ENCODE measurements around the gene RFX8. TPM values are rescaled to one million over a fixed set of nuclear protein-coding genes. Genes with fewer than 3 reads are reported as not detected.

RFX8 gene
- total and polyA plus RNA-seq, 2 of the 13 experiments (the other 11 are each of a cell fraction or from before 2014, with no cell fraction given) = not detected

DNA sequence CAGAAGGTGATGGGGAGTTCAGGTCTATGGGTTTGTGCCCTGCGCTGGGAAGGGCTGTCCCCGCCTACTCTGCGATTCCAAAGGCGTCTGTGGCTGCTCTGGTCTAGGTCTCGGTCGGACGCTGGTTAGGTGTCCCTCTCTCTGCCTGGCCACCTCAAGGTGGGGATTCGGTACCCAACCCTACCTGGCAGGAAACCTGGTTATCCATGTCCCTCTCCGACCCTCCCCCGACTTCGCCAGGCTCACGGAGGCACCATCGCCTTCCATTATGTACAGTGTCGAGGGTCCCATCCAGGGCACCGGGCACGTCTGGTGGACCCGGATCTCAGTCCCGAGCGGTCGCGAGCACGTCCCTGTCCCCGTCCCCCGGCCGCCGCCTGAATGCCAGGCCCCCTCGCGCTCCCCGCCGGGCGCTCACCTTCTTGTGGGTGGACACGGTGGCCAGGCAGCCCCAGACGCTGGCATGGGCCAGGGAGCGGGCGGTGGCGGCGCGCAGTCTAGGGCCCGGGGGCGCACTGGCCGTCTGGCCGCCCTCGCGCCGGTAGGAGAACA lies 88.2 kb downstream of the RFX8 start (continued):
- TF ChIP-seq RELA (CRISPR knock-in tag; IDR thresholded peaks at IDR 0.05) = no peak
- TF ChIP-seq, protein P1, sequence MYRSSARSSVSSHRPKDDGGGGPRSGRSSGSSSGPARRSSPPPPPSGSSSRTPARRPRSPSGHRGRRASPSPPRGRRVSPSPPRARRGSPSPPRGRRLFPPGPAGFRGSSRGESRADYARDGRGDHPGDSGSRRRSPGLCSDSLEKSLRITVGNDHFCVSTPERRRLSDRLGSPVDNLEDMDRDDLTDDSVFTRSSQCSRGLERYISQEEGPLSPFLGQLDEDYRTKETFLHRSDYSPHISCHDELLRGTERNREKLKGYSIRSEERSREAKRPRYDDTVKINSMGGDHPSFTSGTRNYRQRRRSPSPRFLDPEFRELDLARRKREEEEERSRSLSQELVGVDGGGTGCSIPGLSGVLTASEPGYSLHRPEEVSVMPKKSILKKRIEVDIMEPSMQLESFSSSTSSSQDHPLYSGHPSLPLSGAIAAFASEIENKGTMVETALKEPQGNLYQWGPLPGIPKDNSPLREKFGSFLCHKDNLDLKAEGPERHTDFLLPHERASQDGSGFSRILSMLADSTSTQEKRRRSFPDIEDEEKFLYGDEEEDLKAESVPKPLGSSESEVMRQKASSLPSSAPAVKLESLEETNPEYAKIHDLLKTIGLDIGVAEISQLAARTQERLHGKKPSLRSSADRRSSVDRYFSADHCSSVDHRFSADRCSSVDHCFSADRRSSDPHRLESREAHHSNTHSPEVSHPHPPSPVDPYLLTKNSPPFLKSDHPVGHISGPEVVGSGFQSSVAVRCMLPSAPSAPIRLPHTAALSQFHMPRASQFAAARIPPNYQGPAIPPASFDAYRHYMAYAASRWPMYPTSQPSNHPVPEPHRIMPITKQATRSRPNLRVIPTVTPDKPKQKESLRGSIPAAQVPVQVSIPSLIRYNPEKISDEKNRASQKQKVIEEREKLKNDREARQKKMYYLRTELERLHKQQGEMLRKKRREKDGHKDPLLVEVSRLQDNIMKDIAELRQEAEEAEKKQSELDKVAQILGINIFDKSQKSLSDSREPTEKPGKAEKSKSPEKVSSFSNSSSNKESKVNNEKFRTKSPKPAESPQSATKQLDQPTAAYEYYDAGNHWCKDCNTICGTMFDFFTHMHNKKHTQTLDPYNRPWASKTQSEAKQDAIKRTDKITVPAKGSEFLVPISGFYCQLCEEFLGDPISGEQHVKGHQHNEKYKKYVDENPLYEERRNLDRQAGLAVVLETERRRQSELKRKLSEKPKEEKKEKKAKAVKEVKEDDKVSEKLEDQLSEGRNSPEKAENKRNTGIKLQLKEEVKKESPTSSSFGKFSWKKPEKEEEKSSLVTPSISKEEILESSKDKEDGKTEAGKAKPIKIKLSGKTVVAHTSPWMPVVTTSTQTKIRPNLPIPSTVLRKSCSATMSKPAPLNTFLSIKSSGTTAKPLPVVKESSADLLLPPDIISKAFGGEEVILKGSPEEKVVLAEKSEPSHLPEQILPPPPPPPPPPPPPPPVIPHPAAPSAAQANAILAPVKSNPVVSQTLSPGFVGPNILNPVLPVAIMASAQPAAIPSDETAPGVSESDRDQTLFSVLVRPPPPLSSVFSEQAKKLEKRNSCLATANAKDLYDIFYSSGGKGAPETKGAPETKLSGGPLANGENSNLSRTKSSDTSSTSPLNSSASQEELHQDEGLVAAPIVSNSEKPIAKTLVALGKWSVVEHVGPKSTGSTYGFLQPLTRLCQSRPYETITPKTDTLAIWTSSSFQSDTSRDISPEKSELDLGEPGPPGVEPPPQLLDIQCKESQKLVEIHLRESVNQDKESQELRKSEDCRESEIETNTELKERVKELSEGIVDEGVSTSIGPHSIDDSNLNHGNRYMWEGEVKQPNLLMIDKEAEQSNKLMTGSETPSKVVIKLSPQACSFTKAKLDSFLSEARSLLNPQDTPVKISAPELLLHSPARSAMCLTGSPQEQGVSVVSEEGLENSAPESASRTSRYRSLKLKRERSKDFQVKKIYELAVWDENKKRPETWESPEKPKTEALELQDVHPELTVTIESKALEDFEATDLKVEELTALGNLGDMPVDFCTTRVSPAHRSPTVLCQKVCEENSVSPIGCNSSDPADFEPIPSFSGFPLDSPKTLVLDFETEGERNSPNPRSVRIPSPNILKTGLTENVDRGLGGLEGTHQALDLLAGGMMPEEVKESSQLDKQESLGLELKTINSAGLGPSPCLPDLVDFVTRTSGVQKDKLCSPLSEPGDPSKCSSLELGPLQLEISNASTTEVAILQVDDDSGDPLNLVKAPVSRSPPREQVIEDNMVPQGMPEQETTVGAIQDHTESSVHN (CRISPR knock-in tag; IDR thresholded peaks at IDR 0.05) = peak; percentile 56; the same call in 1 of the 2 replicates
- no peak for TF ChIP-seq ZNF101 (CRISPR knock-in tag; IDR thresholded peaks at IDR 0.05; ENCODE audit: borderline replicate concordance, low read depth)
- TF ChIP-seq, protein P2, sequence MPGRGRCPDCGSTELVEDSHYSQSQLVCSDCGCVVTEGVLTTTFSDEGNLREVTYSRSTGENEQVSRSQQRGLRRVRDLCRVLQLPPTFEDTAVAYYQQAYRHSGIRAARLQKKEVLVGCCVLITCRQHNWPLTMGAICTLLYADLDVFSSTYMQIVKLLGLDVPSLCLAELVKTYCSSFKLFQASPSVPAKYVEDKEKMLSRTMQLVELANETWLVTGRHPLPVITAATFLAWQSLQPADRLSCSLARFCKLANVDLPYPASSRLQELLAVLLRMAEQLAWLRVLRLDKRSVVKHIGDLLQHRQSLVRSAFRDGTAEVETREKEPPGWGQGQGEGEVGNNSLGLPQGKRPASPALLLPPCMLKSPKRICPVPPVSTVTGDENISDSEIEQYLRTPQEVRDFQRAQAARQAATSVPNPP (CRISPR knock-in tag; IDR thresholded peaks at IDR 0.05) = no peak
- TF ChIP-seq TAF1 (CRISPR knock-in tag; IDR thresholded peaks at IDR 0.05) = no peak
- TF ChIP-seq CCDC6 (CRISPR knock-in tag; IDR thresholded peaks at IDR 0.05) = no peak
- no peak for TF ChIP-seq SRY (CRISPR knock-in tag; IDR thresholded peaks at IDR 0.05)
- no peak for TF ChIP-seq MIER3 (CRISPR knock-in tag; IDR thresholded peaks at IDR 0.05; ENCODE audit: borderline replicate concordance)
- TF ChIP-seq TMF1 (CRISPR knock-in tag; IDR thresholded peaks at IDR 0.05; ENCODE audit: low read depth) = no peak
- no peak for TF ChIP-seq ZNF432 (CRISPR knock-in tag; IDR thresholded peaks at IDR 0.05; ENCODE audit: borderline replicate concordance)
- TF ChIP-seq PCBP2 (optimal IDR thresholded peaks at IDR 0.05; ENCODE audit: low read depth, low read length, poor library complexity, severe bottlenecking) = no peak
- no peak for TF ChIP-seq NFIC (IDR thresholded peaks at IDR 0.05; ENCODE audit: low read length)
- TF ChIP-seq TGIF2 (CRISPR knock-in tag; IDR thresholded peaks at IDR 0.05) = no peak
- peak; percentile 70; the same call in 1 of the 2 replicates for TF ChIP-seq ZNF891 (CRISPR knock-in tag; IDR thresholded peaks at IDR 0.05)
- TF ChIP-seq ZNF83 (CRISPR knock-in tag; IDR thresholded peaks at IDR 0.05; ENCODE audit: borderline replicate concordance) = no peak
- no peak for TF ChIP-seq HNRNPUL1 (IDR thresholded peaks at IDR 0.05; ENCODE audit: low read depth, low read length)
- TF ChIP-seq SOX13 (IDR thresholded peaks at IDR 0.05) = no peak
- TF ChIP-seq SOX13 (CRISPR knock-in tag; conservative IDR thresholded peaks at IDR 0.05 in 1 of 2, IDR thresholded peaks at IDR 0.05 in 1 of 2) = no peak
- TF ChIP-seq, protein P3, sequence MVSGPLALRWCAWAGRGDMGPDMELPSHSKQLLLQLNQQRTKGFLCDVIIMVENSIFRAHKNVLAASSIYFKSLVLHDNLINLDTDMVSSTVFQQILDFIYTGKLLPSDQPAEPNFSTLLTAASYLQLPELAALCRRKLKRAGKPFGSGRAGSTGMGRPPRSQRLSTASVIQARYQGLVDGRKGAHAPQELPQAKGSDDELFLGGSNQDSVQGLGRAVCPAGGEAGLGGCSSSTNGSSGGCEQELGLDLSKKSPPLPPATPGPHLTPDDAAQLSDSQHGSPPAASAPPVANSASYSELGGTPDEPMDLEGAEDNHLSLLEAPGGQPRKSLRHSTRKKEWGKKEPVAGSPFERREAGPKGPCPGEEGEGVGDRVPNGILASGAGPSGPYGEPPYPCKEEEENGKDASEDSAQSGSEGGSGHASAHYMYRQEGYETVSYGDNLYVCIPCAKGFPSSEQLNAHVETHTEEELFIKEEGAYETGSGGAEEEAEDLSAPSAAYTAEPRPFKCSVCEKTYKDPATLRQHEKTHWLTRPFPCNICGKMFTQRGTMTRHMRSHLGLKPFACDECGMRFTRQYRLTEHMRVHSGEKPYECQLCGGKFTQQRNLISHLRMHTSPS (CRISPR knock-in tag; IDR thresholded peaks at IDR 0.05; ENCODE audit: low read depth) = 0 out of 2 replicates have a peak, but pooled peaks have one; percentile 8
- TF ChIP-seq DNMT1 (CRISPR knock-in tag; IDR thresholded peaks at IDR 0.05) = peak; percentile 71; the same call in 1 of the 2 replicates
